ENCODE measurements around the gene SETD2. TPM values are rescaled to one million over a fixed set of nuclear protein-coding genes. Genes with fewer than 3 reads are reported as not detected.

SETD2 gene
- total and polyA plus RNA-seq, 2 experiments from 2014 or later: 16.7 to 45.2 TPM

DNA sequence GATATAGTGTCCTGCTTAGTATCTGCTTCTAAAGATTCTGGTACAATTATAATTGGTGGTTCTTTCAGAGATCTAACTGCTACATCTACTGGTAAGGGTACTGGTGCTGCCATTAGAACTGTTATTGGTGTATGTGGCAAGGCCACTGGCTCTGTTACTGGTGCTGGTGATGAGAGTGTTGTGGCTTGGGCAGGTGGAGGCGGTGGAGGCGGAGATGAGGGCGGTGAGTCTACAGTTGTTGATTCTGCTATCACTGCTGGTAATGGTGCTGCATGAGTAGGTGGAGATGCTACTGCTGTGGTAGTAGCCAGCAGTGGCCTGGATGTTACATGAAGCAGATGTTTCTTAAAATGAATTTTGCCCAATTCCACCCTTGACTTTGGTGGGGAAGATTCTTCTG, 40.1 kb downstream of the SETD2 start:
- Histone ChIP-seq H3K27ac (ENCODE audit: low read depth) (no peak overlapping the region), H3K4me1 (ENCODE audit: insufficient read depth) (no peaks in the 10 kb centered on the region), H3K79me2 (replicated peaks; ENCODE audit: insufficient read depth) (peaks cover 45% of the 10 kb centered on the region), H3K9me2 (ENCODE audit: insufficient read depth) (no peaks in the 10 kb centered on the region), H3F3A (replicated peaks; ENCODE audit: low read depth) (no peaks in the 10 kb centered on the region), H3K27me3 (ENCODE audit: insufficient read depth) (no peaks in the 10 kb centered on the region), H3K4me2 (no peak overlapping the region), H2AFZ (no peak overlapping the region), H4K20me1 (replicated peaks; ENCODE audit: insufficient read depth) (peaks cover 12% of the 10 kb centered on the region; the same call in 1 of the 2 replicates), H3K36me3 (ENCODE audit: insufficient read depth) (peaks cover 33% of the 10 kb centered on the region), H3K4me3 (no peak overlapping the region)
- no peaks in the 10 kb centered on the region for H3K4me1 Mint-ChIP-seq
- no peak overlapping the region for H3K4me3 Mint-ChIP-seq
- peaks cover 47% of the 10 kb centered on the region for H3K36me3 Mint-ChIP-seq (ENCODE audit: low read depth)
- no peaks in the 10 kb centered on the region for H3K27me3 Mint-ChIP-seq (ENCODE audit: insufficient read depth, low read depth, poor library complexity)
- no peak overlapping the region for H3K27ac Mint-ChIP-seq
- ATAC-seq: no peak
- no peak for TF ChIP-seq JUNB (IDR thresholded peaks at IDR 0.05; ENCODE audit: unreplicated experiment)
- TF ChIP-seq, protein P1, sequence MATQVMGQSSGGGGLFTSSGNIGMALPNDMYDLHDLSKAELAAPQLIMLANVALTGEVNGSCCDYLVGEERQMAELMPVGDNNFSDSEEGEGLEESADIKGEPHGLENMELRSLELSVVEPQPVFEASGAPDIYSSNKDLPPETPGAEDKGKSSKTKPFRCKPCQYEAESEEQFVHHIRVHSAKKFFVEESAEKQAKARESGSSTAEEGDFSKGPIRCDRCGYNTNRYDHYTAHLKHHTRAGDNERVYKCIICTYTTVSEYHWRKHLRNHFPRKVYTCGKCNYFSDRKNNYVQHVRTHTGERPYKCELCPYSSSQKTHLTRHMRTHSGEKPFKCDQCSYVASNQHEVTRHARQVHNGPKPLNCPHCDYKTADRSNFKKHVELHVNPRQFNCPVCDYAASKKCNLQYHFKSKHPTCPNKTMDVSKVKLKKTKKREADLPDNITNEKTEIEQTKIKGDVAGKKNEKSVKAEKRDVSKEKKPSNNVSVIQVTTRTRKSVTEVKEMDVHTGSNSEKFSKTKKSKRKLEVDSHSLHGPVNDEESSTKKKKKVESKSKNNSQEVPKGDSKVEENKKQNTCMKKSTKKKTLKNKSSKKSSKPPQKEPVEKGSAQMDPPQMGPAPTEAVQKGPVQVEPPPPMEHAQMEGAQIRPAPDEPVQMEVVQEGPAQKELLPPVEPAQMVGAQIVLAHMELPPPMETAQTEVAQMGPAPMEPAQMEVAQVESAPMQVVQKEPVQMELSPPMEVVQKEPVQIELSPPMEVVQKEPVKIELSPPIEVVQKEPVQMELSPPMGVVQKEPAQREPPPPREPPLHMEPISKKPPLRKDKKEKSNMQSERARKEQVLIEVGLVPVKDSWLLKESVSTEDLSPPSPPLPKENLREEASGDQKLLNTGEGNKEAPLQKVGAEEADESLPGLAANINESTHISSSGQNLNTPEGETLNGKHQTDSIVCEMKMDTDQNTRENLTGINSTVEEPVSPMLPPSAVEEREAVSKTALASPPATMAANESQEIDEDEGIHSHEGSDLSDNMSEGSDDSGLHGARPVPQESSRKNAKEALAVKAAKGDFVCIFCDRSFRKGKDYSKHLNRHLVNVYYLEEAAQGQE (IDR thresholded peaks at IDR 0.05; ENCODE audit: unreplicated experiment): no peak
- TF ChIP-seq, protein P2, sequence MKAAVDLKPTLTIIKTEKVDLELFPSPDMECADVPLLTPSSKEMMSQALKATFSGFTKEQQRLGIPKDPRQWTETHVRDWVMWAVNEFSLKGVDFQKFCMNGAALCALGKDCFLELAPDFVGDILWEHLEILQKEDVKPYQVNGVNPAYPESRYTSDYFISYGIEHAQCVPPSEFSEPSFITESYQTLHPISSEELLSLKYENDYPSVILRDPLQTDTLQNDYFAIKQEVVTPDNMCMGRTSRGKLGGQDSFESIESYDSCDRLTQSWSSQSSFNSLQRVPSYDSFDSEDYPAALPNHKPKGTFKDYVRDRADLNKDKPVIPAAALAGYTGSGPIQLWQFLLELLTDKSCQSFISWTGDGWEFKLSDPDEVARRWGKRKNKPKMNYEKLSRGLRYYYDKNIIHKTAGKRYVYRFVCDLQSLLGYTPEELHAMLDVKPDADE (IDR thresholded peaks at IDR 0.05): no peak
- no peak for TF ChIP-seq EZH2phosphoT487 (IDR thresholded peaks at IDR 0.05; ENCODE audit: unreplicated experiment)
- no peak for TF ChIP-seq NANOG (IDR thresholded peaks at IDR 0.05; ENCODE audit: borderline replicate concordance)
- TF ChIP-seq ZNF331 (CRISPR knock-in tag; IDR thresholded peaks at IDR 0.05; ENCODE audit: low read depth): no peak
- TF ChIP-seq POLR2AphosphoS5 (IDR thresholded peaks at IDR 0.05; ENCODE audit: low read depth): no peak
- TF ChIP-seq CREB1 (CRISPR knock-in tag; IDR thresholded peaks at IDR 0.05; ENCODE audit: low read depth): no peak
- TF ChIP-seq, protein P3, sequence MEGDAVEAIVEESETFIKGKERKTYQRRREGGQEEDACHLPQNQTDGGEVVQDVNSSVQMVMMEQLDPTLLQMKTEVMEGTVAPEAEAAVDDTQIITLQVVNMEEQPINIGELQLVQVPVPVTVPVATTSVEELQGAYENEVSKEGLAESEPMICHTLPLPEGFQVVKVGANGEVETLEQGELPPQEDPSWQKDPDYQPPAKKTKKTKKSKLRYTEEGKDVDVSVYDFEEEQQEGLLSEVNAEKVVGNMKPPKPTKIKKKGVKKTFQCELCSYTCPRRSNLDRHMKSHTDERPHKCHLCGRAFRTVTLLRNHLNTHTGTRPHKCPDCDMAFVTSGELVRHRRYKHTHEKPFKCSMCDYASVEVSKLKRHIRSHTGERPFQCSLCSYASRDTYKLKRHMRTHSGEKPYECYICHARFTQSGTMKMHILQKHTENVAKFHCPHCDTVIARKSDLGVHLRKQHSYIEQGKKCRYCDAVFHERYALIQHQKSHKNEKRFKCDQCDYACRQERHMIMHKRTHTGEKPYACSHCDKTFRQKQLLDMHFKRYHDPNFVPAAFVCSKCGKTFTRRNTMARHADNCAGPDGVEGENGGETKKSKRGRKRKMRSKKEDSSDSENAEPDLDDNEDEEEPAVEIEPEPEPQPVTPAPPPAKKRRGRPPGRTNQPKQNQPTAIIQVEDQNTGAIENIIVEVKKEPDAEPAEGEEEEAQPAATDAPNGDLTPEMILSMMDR (conservative IDR thresholded peaks at IDR 0.05; ENCODE audit: low read depth in 2 of 2): no peak
- no peak for TF ChIP-seq STAT1 (IDR thresholded peaks at IDR 0.05; ENCODE audit: unreplicated experiment)
- TF ChIP-seq EZH2 (IDR thresholded peaks at IDR 0.05; ENCODE audit: low read depth, unreplicated experiment): no peak
- no peak for TF ChIP-seq ZNF114 (CRISPR knock-in tag; IDR thresholded peaks at IDR 0.05)
- TF ChIP-seq ZNF462 (CRISPR knock-in tag; IDR thresholded peaks at IDR 0.05): no peak
- DNase-seq (ENCODE audit: low spot score): no peak
- H3K9me3 Mint-ChIP-seq: no peaks in the 10 kb centered on the region

Data from GM23338 (cell line).